ENCODE data around the gene PLEKHG5.

PLEKHG5 gene

GRCh38 chr1:6426277-6426971 lies 65.0 kb downstream of the PLEKHG5 start:
- no peak for DNase-seq (ENCODE audit: low read depth)

- DNase-seq (ENCODE audit: low read depth) = no peak
Measured at GRCh38 chr1:6425658-6426057, 65.8 kb downstream of the PLEKHG5 start.

GRCh38 chr1:6424619-6425593 lies 66.6 kb downstream of the PLEKHG5 start, which contains the start of gene ESPN:
Gene ESPN (plus strand): TSS chr1:6424776. CDS start chr1:6424956, 180 bp downstream.
- DNase-seq (ENCODE audit: low read depth) = no peak

- DNase-seq (ENCODE audit: low read depth) = no peak
Measured at GRCh38 chr1:6424000-6424565, 67.4 kb downstream of the PLEKHG5 start.

GRCh38 chr1:6423321-6423999 lies 68.0 kb downstream of the PLEKHG5 start:
- no peak for DNase-seq (ENCODE audit: low read depth)

GRCh38 chr1:6421266-6421665 lies 70.2 kb downstream of the PLEKHG5 start:
- no peak for DNase-seq (ENCODE audit: low read depth)

GRCh38 chr1:6420454-6421042 lies 70.9 kb downstream of the PLEKHG5 start:
- DNase-seq (ENCODE audit: low read depth) = no peak

- no peak for DNase-seq (ENCODE audit: low read depth)
Measured at GRCh38 chr1:6419804-6420453, 71.5 kb downstream of the PLEKHG5 start, which contains the start of gene HES2. Gene HES2 (minus strand): TSS chr1:6419919. CDS start chr1:6419820, 99 bp downstream.

GRCh38 chr1:6419397-6419803 lies 72.1 kb downstream of the PLEKHG5 start:
- DNase-seq (ENCODE audit: low read depth) = no peak

- no peak for DNase-seq (ENCODE audit: low read depth)
Measured at GRCh38 chr1:6418668-6419396, 72.6 kb downstream of the PLEKHG5 start.

GRCh38 chr1:6417961-6418667 lies 73.4 kb downstream of the PLEKHG5 start:
- DNase-seq (ENCODE audit: low read depth) = no peak

Data from CMK (cell line).